Measurements from ENCODE around the gene POMT1.
A peak's percentile ranks its signal among the peaks of the same experiment; 100 is the strongest.

Gene POMT1

GRCh38 chr9:131500377-131500776 is 2.3 kb upstream of the POMT1 start:
- Histone ChIP-seq H3K4me3 (ENCODE audit: insufficient read depth, low read length, poor library complexity, severe bottlenecking) (no peak overlapping the region), H3K79me2 (ENCODE audit: insufficient read depth, low read length) (peaks cover 6% of the 10 kb centered on the region), H3K27me3 (ENCODE audit: low read length) (no peaks in the 10 kb centered on the region), H3K9me3 (ENCODE audit: insufficient read depth, low read length) (no peaks in the 10 kb centered on the region), H3K9ac (ENCODE audit: low read length) (no peak overlapping the region), H3K27ac (ENCODE audit: low read depth, low read length) (no peak overlapping the region), H2AFZ (ENCODE audit: low read depth, low read length, severe bottlenecking) (no peak overlapping the region), H4K20me1 (ENCODE audit: low read depth, low read length) (no peaks in the 10 kb centered on the region), H3K9me2 (replicated peaks; ENCODE audit: insufficient read depth, low read length) (no peaks in the 10 kb centered on the region), H3F3A (ENCODE audit: insufficient read depth) (peaks cover 26% of the 10 kb centered on the region), H3K4me2 (ENCODE audit: low read depth, low read length, poor library complexity, severe bottlenecking) (no peak overlapping the region), H3K36me3 (ENCODE audit: low read length) (no peaks in the 10 kb centered on the region)
- TF ChIP-seq CTCF (IDR thresholded peaks at IDR 0.05; ENCODE audit: insufficient read depth, low read length, poor library complexity, severe bottlenecking) (no peak), EZH2phosphoT487 (conservative IDR thresholded peaks at IDR 0.05; ENCODE audit: low read length) (no peak)

- Histone ChIP-seq H3K36me3 (ENCODE audit: low read length) (no peaks in the 10 kb centered on the region), H3K4me2 (ENCODE audit: low read depth, low read length, poor library complexity, severe bottlenecking) (no peak overlapping the region), H3K27me3 (ENCODE audit: low read length) (no peaks in the 10 kb centered on the region), H3K9ac (ENCODE audit: low read length) (no peak overlapping the region), H3K79me2 (ENCODE audit: insufficient read depth, low read length) (peaks cover 6% of the 10 kb centered on the region), H3K9me3 (ENCODE audit: insufficient read depth, low read length) (no peaks in the 10 kb centered on the region), H2AFZ (ENCODE audit: low read depth, low read length, severe bottlenecking) (no peak overlapping the region), H3F3A (ENCODE audit: insufficient read depth) (peaks cover 26% of the 10 kb centered on the region), H4K20me1 (ENCODE audit: low read depth, low read length) (no peaks in the 10 kb centered on the region), H3K9me2 (replicated peaks; ENCODE audit: insufficient read depth, low read length) (no peaks in the 10 kb centered on the region), H3K27ac (ENCODE audit: low read depth, low read length) (0 out of 2 replicates have a peak overlapping the region, but pooled peaks have one; percentile 18), H3K4me3 (ENCODE audit: insufficient read depth, low read length, poor library complexity, severe bottlenecking) (no peak overlapping the region)
- TF ChIP-seq EZH2phosphoT487 (conservative IDR thresholded peaks at IDR 0.05; ENCODE audit: low read length) (no peak), CTCF (IDR thresholded peaks at IDR 0.05; ENCODE audit: insufficient read depth, low read length, poor library complexity, severe bottlenecking) (no peak)
These were observed 1.7 kb upstream of the POMT1 start for GRCh38 chr9:131500939-131501541.

- Histone ChIP-seq H3K36me3 (ENCODE audit: low read length) (no peaks in the 10 kb centered on the region), H3K9ac (ENCODE audit: low read length) (peak overlapping the region; percentile 89), H2AFZ (ENCODE audit: low read depth, low read length, severe bottlenecking) (peak overlapping the region; percentile 86), H3F3A (ENCODE audit: insufficient read depth) (peaks cover 19% of the 10 kb centered on the region), H3K4me2 (ENCODE audit: low read depth, low read length, poor library complexity, severe bottlenecking) (peak overlapping the region; percentile 84), H3K27ac (ENCODE audit: low read depth, low read length) (no peak overlapping the region), H3K4me3 (ENCODE audit: insufficient read depth, low read length, poor library complexity, severe bottlenecking) (peak overlapping the region; percentile 84), H3K27me3 (ENCODE audit: low read length) (no peaks in the 10 kb centered on the region), H3K9me2 (replicated peaks; ENCODE audit: insufficient read depth, low read length) (no peaks in the 10 kb centered on the region), H3K79me2 (ENCODE audit: insufficient read depth, low read length) (peaks cover 6% of the 10 kb centered on the region), H4K20me1 (ENCODE audit: low read depth, low read length) (no peaks in the 10 kb centered on the region), H3K9me3 (ENCODE audit: insufficient read depth, low read length) (no peaks in the 10 kb centered on the region)
- TF ChIP-seq CTCF (IDR thresholded peaks at IDR 0.05; ENCODE audit: insufficient read depth, low read length, poor library complexity, severe bottlenecking) (no peak), EZH2phosphoT487 (conservative IDR thresholded peaks at IDR 0.05; ENCODE audit: low read length) (no peak)
These were observed 1.1 kb downstream of the POMT1 start for GRCh38 chr9:131503626-131504465.

Data from SU-DHL-6 (cell line).